Activated CD8-positive, alpha-beta memory T cell treated with anti-CD3 and anti-CD28 coated beads, Interleukin-2, amount 10 ng/mL, durations not matched to agents 7 days and 5 days (primary cell): Measurements from ENCODE around the gene RBP2. TPM values are rescaled to one million over a fixed set of nuclear protein-coding genes. Genes with fewer than 3 reads are reported as not detected.

Source experiments
- ATAC-seq: fragments of 150-1000 bp; cut with Tn5 transposase; one replicate; pipeline ENCODE4 v1.10.0; 2021; ENCODE audit warnings: moderate library complexity
- CTCF ChIA-PET: fragments of 350-600 bp; sonication (Branson Sonifier 250); formaldehyde crosslinking; loops from one replicate; lab custom pipeline; 2021; ENCODE audit warnings: antibody characterized with exemption; lab: Charles Lee
- DNase-seq: peaks from one replicate; pipeline ENCODE4 v3.0.0-alpha.2; 2020
- H3K27ac Mint-ChIP-seq: one replicate; pipeline ENCODE4 v1.8.0; 2021; ENCODE audit warnings: mild to moderate bottlenecking, mixed read lengths
- H3K27me3 Mint-ChIP-seq: one replicate; pipeline ENCODE4 v1.8.0; 2021; ENCODE audit warnings: mixed read lengths
- H3K36me3 Mint-ChIP-seq: one replicate; pipeline ENCODE4 v1.8.0; 2021; ENCODE audit warnings: mild to moderate bottlenecking, mixed read lengths
- H3K4me1 Mint-ChIP-seq: one replicate; pipeline ENCODE4 v1.8.0; 2021; ENCODE audit warnings: mixed read lengths
- H3K4me3 Mint-ChIP-seq: one replicate; pipeline ENCODE4 v1.8.0; 2021; ENCODE audit warnings: mild to moderate bottlenecking, moderate library complexity, mixed read lengths
- H3K9me3 Mint-ChIP-seq: one replicate; pipeline ENCODE4 v1.8.0; 2022; ENCODE audit warnings: low read depth, mixed read lengths
- total RNA-seq, 2 experiments: library from RNA; stranded (reverse); gene quantifications; one replicate each; pipeline ENCODE4 v1.2.3, GENCODE V29; 2021

Gene RBP2
- not detected for total RNA-seq

DNA sequence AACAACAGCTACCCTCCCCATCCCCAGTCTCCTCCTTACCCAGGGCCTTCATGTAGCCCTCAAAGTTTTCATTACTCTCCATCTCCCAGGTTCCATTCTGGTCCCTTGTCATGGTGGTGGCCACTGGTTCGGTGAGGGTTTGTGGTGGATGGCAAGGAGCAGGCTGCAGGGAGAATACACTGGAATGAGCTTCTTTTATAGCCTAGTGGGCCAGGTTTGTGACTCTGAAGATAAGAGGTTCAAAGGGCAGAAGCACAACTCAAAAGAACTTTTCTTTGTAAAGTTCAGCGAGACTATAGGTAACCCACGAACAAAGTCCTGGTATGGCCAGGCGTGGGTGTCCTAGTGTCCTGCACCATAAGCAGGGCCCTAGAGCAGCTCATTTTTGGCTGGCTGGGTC lies at the start of gene RBP2:
TSS of gene RBP2 (minus strand) at position 169 of the 400 bp plus-strand sequence. CDS start at position 112, 57 bp downstream.
- H3K27me3 Mint-ChIP-seq: peaks cover 2% of the 10 kb centered on the region
- no peak for DNase-seq
- CTCF ChIA-PET: no interaction called here
- H3K4me1 Mint-ChIP-seq: no peaks in the 10 kb centered on the region
- no peaks in the 10 kb centered on the region for H3K36me3 Mint-ChIP-seq
- no peaks in the 10 kb centered on the region for H3K9me3 Mint-ChIP-seq
- H3K4me3 Mint-ChIP-seq: no peak within 1 kb of the TSS
- ATAC-seq: no peak
- no peak within 1 kb of the TSS for H3K27ac Mint-ChIP-seq

- DNase-seq: no peak
Measured at GRCh38 chr3:139524841-139525636, 48.7 kb upstream of the RBP2 start.

GRCh38 chr3:139523718-139524117 lies 47.4 kb upstream of the RBP2 start:
- CTCF ChIA-PET: no interaction called here
- H3K4me1 Mint-ChIP-seq: no peaks in the 10 kb centered on the region
- no peaks in the 10 kb centered on the region for H3K9me3 Mint-ChIP-seq
- H3K36me3 Mint-ChIP-seq: no peaks in the 10 kb centered on the region
- H3K4me3 Mint-ChIP-seq: no peak overlapping the region
- ATAC-seq (no peak), DNase-seq (no peak)
- peaks cover 2% of the 10 kb centered on the region for H3K27me3 Mint-ChIP-seq
- no peak overlapping the region for H3K27ac Mint-ChIP-seq

More at GRCh38 chr3:139524841-139525636, 48.7 kb upstream of the RBP2 start:
- Mint-ChIP-seq H3K36me3 (no peaks in the 10 kb centered on the region), H3K4me3 (no peak overlapping the region), H3K4me1 (no peaks in the 10 kb centered on the region), H3K9me3 (no peaks in the 10 kb centered on the region), H3K27ac (no peak overlapping the region), H3K27me3 (peaks cover 2% of the 10 kb centered on the region)
- CTCF ChIA-PET: no interaction called here
- no peak for ATAC-seq

DNA sequence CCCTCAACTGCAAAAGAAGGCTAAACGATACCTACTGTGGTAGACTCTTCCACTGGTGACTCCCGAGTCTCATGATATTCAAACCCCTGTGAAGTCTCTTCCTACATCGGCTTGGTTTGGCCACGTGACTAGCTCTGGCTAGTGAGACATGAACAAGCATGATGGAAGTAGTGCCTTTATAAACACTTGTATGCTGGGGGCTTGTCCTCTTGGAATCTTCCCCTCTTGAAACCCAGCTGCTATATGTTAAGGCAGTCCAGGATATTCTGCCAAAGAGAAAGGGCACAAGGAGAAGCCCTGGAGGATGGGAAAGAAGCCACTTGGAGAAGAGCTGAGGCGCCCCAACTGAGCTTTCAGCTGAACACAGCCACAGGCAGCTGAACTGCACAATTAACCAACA lies 46.9 kb upstream of the RBP2 start:
- ATAC-seq (no peak), DNase-seq (no peak)
- H3K4me3 Mint-ChIP-seq: no peak overlapping the region
- no peaks in the 10 kb centered on the region for H3K36me3 Mint-ChIP-seq
- H3K4me1 Mint-ChIP-seq: no peaks in the 10 kb centered on the region
- no peak overlapping the region for H3K27ac Mint-ChIP-seq
- peaks cover 2% of the 10 kb centered on the region for H3K27me3 Mint-ChIP-seq
- CTCF ChIA-PET: no interaction called here
- no peaks in the 10 kb centered on the region for H3K9me3 Mint-ChIP-seq

DNA sequence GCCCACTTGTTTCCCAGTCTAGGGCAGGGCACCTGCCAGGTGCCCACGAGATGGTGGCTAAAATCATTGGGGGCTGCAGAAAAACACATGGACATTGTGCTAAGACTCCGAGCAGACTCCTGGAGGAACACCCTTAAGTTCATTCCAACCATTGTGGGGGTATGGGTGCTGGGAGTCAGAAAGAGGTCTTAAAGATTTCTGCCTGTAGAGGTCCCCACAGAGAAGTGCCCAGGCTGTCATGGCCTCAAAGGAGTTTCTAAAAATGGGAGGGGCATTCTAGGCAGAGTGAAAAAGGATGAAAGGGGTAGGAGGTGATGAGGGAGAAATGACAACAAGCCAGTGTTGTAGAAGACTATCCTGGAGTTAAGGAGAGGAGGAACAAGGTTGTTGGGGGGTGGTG lies 46.1 kb upstream of the RBP2 start:
- Mint-ChIP-seq H3K27ac (no peak overlapping the region), H3K4me1 (no peaks in the 10 kb centered on the region), H3K36me3 (no peaks in the 10 kb centered on the region), H3K27me3 (peaks cover 2% of the 10 kb centered on the region), H3K9me3 (no peaks in the 10 kb centered on the region), H3K4me3 (no peak overlapping the region)
- CTCF ChIA-PET: no interaction called here
- no peak for ATAC-seq
- no peak for DNase-seq

GRCh38 chr3:139521816-139522215 lies 45.5 kb upstream of the RBP2 start:
- peaks cover 2% of the 10 kb centered on the region for H3K27me3 Mint-ChIP-seq
- H3K27ac Mint-ChIP-seq: no peak overlapping the region
- no peaks in the 10 kb centered on the region for H3K4me1 Mint-ChIP-seq
- no peaks in the 10 kb centered on the region for H3K9me3 Mint-ChIP-seq
- ATAC-seq (no peak), DNase-seq (no peak)
- no peaks in the 10 kb centered on the region for H3K36me3 Mint-ChIP-seq
- CTCF ChIA-PET: no interaction called here
- no peak overlapping the region for H3K4me3 Mint-ChIP-seq

DNA sequence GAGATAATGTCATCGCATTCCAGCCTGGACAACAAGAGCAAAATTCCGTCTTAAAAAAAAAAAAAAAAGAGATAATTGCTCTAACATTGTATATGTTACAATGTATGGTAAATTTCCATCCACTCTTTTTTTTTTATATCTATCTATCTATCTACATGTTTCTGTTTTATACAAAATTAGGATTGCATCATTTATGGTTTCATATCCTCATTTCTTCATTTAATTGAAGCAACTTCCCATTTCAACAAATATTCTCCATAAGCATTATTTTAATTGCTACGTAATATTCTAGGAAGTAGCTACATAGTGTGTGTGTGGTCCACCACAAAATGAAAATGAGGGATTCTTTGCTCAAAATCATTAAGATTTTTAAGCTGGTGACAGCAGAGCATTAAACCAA lies 44.8 kb upstream of the RBP2 start:
- Mint-ChIP-seq H3K9me3 (no peaks in the 10 kb centered on the region), H3K36me3 (no peaks in the 10 kb centered on the region), H3K4me1 (no peaks in the 10 kb centered on the region), H3K27me3 (peaks cover 2% of the 10 kb centered on the region), H3K27ac (no peak overlapping the region), H3K4me3 (no peak overlapping the region)
- CTCF ChIA-PET: no interaction called here
- no peak for ATAC-seq
- DNase-seq: no peak

GRCh38 chr3:139519998-139520737 lies 43.9 kb upstream of the RBP2 start:
- no peaks in the 10 kb centered on the region for H3K4me1 Mint-ChIP-seq
- no peaks in the 10 kb centered on the region for H3K9me3 Mint-ChIP-seq
- ATAC-seq (no peak), DNase-seq (no peak)
- no peaks in the 10 kb centered on the region for H3K27me3 Mint-ChIP-seq
- H3K27ac Mint-ChIP-seq: no peak overlapping the region
- no peaks in the 10 kb centered on the region for H3K36me3 Mint-ChIP-seq
- no peak overlapping the region for H3K4me3 Mint-ChIP-seq
- CTCF ChIA-PET: no interaction called here

GRCh38 chr3:139518926-139519842 lies 42.9 kb upstream of the RBP2 start:
- Mint-ChIP-seq H3K9me3 (no peaks in the 10 kb centered on the region), H3K36me3 (no peaks in the 10 kb centered on the region), H3K4me3 (no peak overlapping the region), H3K27me3 (no peaks in the 10 kb centered on the region), H3K4me1 (no peaks in the 10 kb centered on the region), H3K27ac (no peak overlapping the region)
- CTCF ChIA-PET: no interaction called here
- DNase-seq: no peak
- no peak for ATAC-seq

DNA sequence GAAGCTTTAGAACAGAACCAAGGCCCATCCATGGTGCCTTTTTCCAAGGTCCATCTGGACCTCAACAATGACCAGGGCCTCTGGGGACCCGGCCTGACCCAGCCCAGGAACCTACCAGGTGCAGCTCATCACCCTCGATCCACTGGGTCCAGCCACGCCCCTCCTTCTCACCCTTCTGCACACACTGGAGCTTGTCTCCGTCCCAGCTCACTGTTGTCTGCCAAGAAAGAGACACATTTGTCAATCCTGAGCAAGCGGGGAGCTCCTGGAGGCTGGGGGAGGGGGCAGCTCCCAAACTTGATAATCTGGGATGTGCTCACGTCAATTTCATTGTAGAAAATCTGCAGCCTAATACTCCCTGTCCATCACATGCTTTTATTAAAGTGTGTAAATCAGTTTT lies 42.0 kb upstream of the RBP2 start:
- CTCF ChIA-PET: no interaction called here
- no peak for ATAC-seq
- H3K27me3 Mint-ChIP-seq: no peaks in the 10 kb centered on the region
- DNase-seq: no peak
- no peak overlapping the region for H3K27ac Mint-ChIP-seq
- no peaks in the 10 kb centered on the region for H3K9me3 Mint-ChIP-seq
- H3K4me3 Mint-ChIP-seq: no peak overlapping the region
- no peaks in the 10 kb centered on the region for H3K36me3 Mint-ChIP-seq
- H3K4me1 Mint-ChIP-seq: no peaks in the 10 kb centered on the region

DNA sequence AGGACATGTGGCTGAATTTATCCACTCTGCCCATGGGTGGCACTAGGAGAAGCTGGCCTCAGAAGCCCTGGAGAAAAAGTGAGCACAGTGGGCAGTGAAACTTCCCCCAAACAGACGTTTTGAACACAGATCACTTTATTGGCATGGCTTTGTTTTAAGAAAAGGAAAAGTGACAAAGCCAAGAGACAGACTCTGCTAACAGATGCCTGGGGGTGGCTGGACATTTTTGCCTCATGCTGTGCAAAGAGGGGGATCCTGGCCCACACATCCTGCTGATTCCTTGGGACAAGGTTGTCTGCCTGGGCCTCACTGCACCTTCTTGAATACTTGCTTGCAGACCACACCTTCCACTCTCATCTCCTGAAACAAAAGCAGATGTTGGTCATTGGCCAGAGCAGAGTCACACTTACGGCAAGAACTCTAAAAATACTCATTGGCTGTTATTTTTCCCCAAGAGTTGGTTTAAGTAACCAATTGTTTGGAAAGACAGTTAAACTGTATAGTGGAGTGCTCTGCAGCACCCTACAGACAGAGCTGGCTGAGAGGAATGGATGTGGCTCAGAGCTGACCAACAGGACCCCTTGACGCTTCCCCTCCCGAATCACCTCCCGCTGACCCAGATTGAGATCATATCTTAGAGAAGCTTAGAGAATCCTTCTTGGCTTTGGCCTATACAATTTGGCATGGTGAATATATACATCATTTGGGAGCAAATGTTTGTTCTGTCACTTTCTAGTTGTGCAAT lies 41.2 kb upstream of the RBP2 start:
- no peak overlapping the region for H3K27ac Mint-ChIP-seq
- H3K4me1 Mint-ChIP-seq: no peaks in the 10 kb centered on the region
- no peak for DNase-seq
- no peak for ATAC-seq
- no peaks in the 10 kb centered on the region for H3K27me3 Mint-ChIP-seq
- no peak overlapping the region for H3K4me3 Mint-ChIP-seq
- CTCF ChIA-PET: no interaction called here
- H3K36me3 Mint-ChIP-seq: no peaks in the 10 kb centered on the region
- H3K9me3 Mint-ChIP-seq: no peaks in the 10 kb centered on the region

DNA sequence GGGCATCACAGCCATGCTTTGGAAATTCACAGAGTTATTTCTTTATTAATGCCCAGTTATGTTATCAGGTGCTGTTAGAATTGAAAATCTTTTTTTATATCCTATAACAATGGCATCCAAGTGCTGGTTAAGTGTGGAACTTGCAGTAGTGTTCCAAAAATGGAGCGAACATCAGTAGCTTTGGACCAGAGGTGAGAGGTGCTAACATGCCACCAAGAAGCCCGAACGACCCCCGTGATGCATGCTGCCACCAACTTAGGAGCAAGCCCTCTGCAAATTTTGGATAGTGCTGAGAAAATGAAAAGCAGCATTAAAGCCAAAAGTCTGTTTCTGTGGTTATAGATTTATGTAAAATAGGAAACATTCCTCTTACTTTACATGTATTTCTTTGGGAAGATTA lies 38.4 kb upstream of the RBP2 start:
- no peak overlapping the region for H3K27ac Mint-ChIP-seq
- DNase-seq (no peak), ATAC-seq (no peak)
- no peaks in the 10 kb centered on the region for H3K9me3 Mint-ChIP-seq
- H3K27me3 Mint-ChIP-seq: no peaks in the 10 kb centered on the region
- H3K4me3 Mint-ChIP-seq: no peak overlapping the region
- no peaks in the 10 kb centered on the region for H3K4me1 Mint-ChIP-seq
- CTCF ChIA-PET: no interaction called here
- no peaks in the 10 kb centered on the region for H3K36me3 Mint-ChIP-seq

- H3K27me3 Mint-ChIP-seq: peaks cover 2% of the 10 kb centered on the region
- H3K27ac Mint-ChIP-seq: no peak overlapping the region
- ATAC-seq (no peak), DNase-seq (no peak)
- no peak overlapping the region for H3K4me3 Mint-ChIP-seq
- CTCF ChIA-PET: no interaction called here
- no peaks in the 10 kb centered on the region for H3K4me1 Mint-ChIP-seq
- H3K9me3 Mint-ChIP-seq: no peaks in the 10 kb centered on the region
- H3K36me3 Mint-ChIP-seq: no peaks in the 10 kb centered on the region
Measured at GRCh38 chr3:139509631-139510030, 33.3 kb upstream of the RBP2 start.
